Keratinocyte (primary cell): ENCODE results near the gene SMOC1. TPM values are rescaled to one million over a fixed set of nuclear protein-coding genes. Genes with fewer than 3 reads are reported as not detected.

Experiments used
- DNase-seq: peaks from one replicate; pipeline ENCODE4 v3.0.0-alpha.2; 2011; ENCODE audit warnings: low read depth, missing footprints, low spot score
- FAIRE-seq: peaks from 2 replicates; lab custom pipeline; 2011; peaks lifted over from hg19 to GRCh38; lab: Jason Lieb, UNC
- H2AFZ ChIP-seq: 2 replicates; pipeline ENCODE4 v1.6.0; 2012; ENCODE audit warnings: low read length, control low read depth, inconsistent platforms; ENCODE audit not compliant: control insufficient read depth
- H3K27ac ChIP-seq: 2 replicates; pipeline ENCODE4 v1.5.1; 2011; ENCODE audit warnings: low read length; ENCODE audit not compliant: control insufficient read depth, insufficient read depth
- H3K27me3 ChIP-seq: 3 replicates; pipeline ENCODE4 v1.6.0; 2011; ENCODE audit warnings: low read length; ENCODE audit not compliant: control insufficient read depth, insufficient read depth; ENCODE audit errors: extremely low read depth
- H3K36me3 ChIP-seq, 2 experiments: 2 replicates in 1 of 2; 3 replicates in 1 of 2; pipeline ENCODE4 v1.5.1; 2011; ENCODE audit warnings: low read length in 2 of 2, mild to moderate bottlenecking in 1 of 2; ENCODE audit not compliant: control insufficient read depth in 2 of 2, insufficient read depth in 2 of 2; ENCODE audit errors: extremely low read depth in 1 of 2
- H3K4me1 ChIP-seq: 3 replicates; pipeline ENCODE4 v1.5.1; 2011; ENCODE audit warnings: low read length; ENCODE audit not compliant: control insufficient read depth, insufficient read depth; ENCODE audit errors: extremely low read depth
- H3K4me2 ChIP-seq: 3 replicates; pipeline ENCODE4 v1.6.0; 2011; ENCODE audit warnings: low read depth, low read length; ENCODE audit not compliant: control insufficient read depth, insufficient read depth; ENCODE audit errors: extremely low read depth
- H3K4me3 ChIP-seq, 3 experiments: fragments of 200-600 bp in 1 of 3; sonication (generic) in 1 of 3; 2 replicates in 2 of 3; 3 replicates in 1 of 3; pipeline ENCODE4 v1.5.1; 2011 to 2016; ENCODE audit warnings: low read length in 3 of 3, mild to moderate bottlenecking in 3 of 3, control low read depth in 2 of 3, inconsistent platforms in 1 of 3, low read depth in 1 of 3, mixed read lengths in 1 of 3, mixed run types in 1 of 3, moderate library complexity in 1 of 3; ENCODE audit not compliant: control insufficient read depth in 2 of 3, insufficient read depth in 2 of 3; ENCODE audit errors: extremely low read depth in 1 of 3
- H3K79me2 ChIP-seq: 2 replicates; pipeline ENCODE4 v1.6.0; 2012; ENCODE audit warnings: low read length; ENCODE audit not compliant: control insufficient read depth, insufficient read depth
- H3K9ac ChIP-seq: 3 replicates; pipeline ENCODE4 v1.6.0; 2011; ENCODE audit warnings: low read length; ENCODE audit not compliant: control insufficient read depth, insufficient read depth; ENCODE audit errors: extremely low read depth
- H3K9me1 ChIP-seq: 3 replicates; pipeline ENCODE4 v1.6.0; 2011; ENCODE audit warnings: low read length; ENCODE audit not compliant: control insufficient read depth, insufficient read depth; ENCODE audit errors: extremely low read depth
- H3K9me3 ChIP-seq: 2 replicates; pipeline ENCODE4 v1.5.1; 2012; ENCODE audit warnings: low read depth, low read length; ENCODE audit not compliant: control insufficient read depth
- H4K20me1 ChIP-seq: 3 replicates; pipeline ENCODE4 v1.6.0; 2011; ENCODE audit warnings: low read length; ENCODE audit not compliant: control insufficient read depth, insufficient read depth; ENCODE audit errors: extremely low read depth
- EZH2 ChIP-seq: IDR thresholded peaks from one replicate; pipeline ENCODE4 v1.6.1; 2012; ENCODE audit warnings: inconsistent platforms, mild to moderate bottlenecking, low read length, moderate library complexity
- dilution Hi-C: fragments of 300-500 bp; cut with MboI; formaldehyde crosslinking; loops from one replicate; pipeline ENCODE4 v1.7.0; 2020; ENCODE audit warnings: low sequenced_read_pairs; ENCODE audit not compliant: extremely low pct_ligation_motif_present
- polyA plus RNA-seq, 5 experiments: library from polyadenylated mRNA; depleted of rRNA in 3 of 5; stranded (reverse) in 3 of 5; stranded (forward) in 1 of 5; unstranded in 1 of 5; fragments of >200 nt; gene quantifications; 1 replicate in 1 of 5; 2 replicates in 3 of 5; 3 replicates in 1 of 5; pipeline versions ENCODE4 v1.2.1 to v1.2.3, GENCODE V29; 2011 to 2012; ENCODE audit warnings: missing spikeins in 2 of 5, low read depth in 1 of 5, low replicate concordance in 1 of 5
- TF ChIP-seq, protein P1 (sequence below), 3 experiments: IDR thresholded peaks in 1 of 3; conservative IDR thresholded peaks in 1 of 3; optimal IDR thresholded peaks in 1 of 3; 2 replicates in 2 of 3; 3 replicates in 1 of 3; pipeline versions ENCODE3 to v1.5.1; 2011; ENCODE audit warnings: low read length in 3 of 3, mild to moderate bottlenecking in 3 of 3, moderate library complexity in 2 of 3, control low read depth in 1 of 3, inconsistent platforms in 1 of 3; ENCODE audit not compliant: insufficient read depth in 2 of 3; ENCODE audit errors: extremely low read depth in 1 of 3

Gene SMOC1
- polyA plus RNA-seq, 1 donor (not counting 4 experiments of a cell fraction or from before 2014, with no cell fraction given), result 6.0 TPM

- H3K4me3 ChIP-seq, result no peak overlapping the region
- dilution Hi-C loops, result no loop called here
- H3K79me2 ChIP-seq, result peaks cover 2% of the 10 kb centered on the region
- peaks cover 24% of the 10 kb centered on the region for H3K4me1 ChIP-seq
- no peaks in the 10 kb centered on the region for H3K36me3 ChIP-seq
- H3K27ac ChIP-seq, result no peak overlapping the region
- H2AFZ ChIP-seq, result no peak overlapping the region
- H3K9me3 ChIP-seq, result no peaks in the 10 kb centered on the region
- H3K27me3 ChIP-seq, result no peaks in the 10 kb centered on the region
- no peaks in the 10 kb centered on the region for H4K20me1 ChIP-seq
- DNase-seq (no peak), FAIRE-seq (no peak)
- no peak overlapping the region for H3K9ac ChIP-seq
- no peak for TF ChIP-seq EZH2
- TF ChIP-seq, protein P1, sequence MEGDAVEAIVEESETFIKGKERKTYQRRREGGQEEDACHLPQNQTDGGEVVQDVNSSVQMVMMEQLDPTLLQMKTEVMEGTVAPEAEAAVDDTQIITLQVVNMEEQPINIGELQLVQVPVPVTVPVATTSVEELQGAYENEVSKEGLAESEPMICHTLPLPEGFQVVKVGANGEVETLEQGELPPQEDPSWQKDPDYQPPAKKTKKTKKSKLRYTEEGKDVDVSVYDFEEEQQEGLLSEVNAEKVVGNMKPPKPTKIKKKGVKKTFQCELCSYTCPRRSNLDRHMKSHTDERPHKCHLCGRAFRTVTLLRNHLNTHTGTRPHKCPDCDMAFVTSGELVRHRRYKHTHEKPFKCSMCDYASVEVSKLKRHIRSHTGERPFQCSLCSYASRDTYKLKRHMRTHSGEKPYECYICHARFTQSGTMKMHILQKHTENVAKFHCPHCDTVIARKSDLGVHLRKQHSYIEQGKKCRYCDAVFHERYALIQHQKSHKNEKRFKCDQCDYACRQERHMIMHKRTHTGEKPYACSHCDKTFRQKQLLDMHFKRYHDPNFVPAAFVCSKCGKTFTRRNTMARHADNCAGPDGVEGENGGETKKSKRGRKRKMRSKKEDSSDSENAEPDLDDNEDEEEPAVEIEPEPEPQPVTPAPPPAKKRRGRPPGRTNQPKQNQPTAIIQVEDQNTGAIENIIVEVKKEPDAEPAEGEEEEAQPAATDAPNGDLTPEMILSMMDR (optimal IDR thresholded peaks at IDR 0.05 in 1 of 3, IDR thresholded peaks at IDR 0.05 in 1 of 3, conservative IDR thresholded peaks at IDR 0.05 in 1 of 3; ENCODE audit: extremely low read depth in 1 of 3, insufficient read depth in 2 of 3, low read length in 3 of 3), result peak in 1 of 3 experiments; percentile 13
- no peaks in the 10 kb centered on the region for H3K9me1 ChIP-seq
- no peak overlapping the region for H3K4me2 ChIP-seq
Measured at GRCh38 chr14:69891422-69891821, 12.2 kb downstream of the SMOC1 start.

DNA sequence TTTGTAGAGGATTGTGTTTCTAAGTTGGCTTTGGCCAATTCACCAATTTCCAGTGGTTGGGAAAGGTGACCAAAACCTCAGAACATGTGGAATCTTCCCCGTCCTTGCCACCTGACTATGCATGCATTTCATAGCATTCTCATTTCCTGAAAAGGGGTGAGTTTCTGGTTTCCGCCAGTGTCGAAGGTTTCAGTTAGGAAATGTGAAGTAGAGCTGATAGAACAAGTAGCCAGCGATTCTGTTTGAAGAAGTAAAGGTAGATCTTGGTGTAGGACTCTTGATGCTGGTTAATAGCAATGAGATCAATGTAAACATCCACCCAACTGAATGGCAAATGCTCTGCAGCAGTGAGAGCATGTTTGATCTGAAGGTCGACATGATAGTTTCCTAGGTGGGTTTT, 15.9 kb downstream of the SMOC1 start:
- DNase-seq (no peak), FAIRE-seq (no peak)
- H3K9me3 ChIP-seq, result no peaks in the 10 kb centered on the region
- H3K9me1 ChIP-seq, result no peaks in the 10 kb centered on the region
- dilution Hi-C loops, result no loop called here
- H3K79me2 ChIP-seq, result no peaks in the 10 kb centered on the region
- TF ChIP-seq EZH2, result no peak
- TF ChIP-seq, protein P1 (optimal IDR thresholded peaks at IDR 0.05 in 1 of 3, IDR thresholded peaks at IDR 0.05 in 1 of 3, conservative IDR thresholded peaks at IDR 0.05 in 1 of 3; ENCODE audit: extremely low read depth in 1 of 3, insufficient read depth in 2 of 3, low read length in 3 of 3), result no peak
- H2AFZ ChIP-seq, result no peak overlapping the region
- H3K27me3 ChIP-seq, result no peaks in the 10 kb centered on the region
- no peaks in the 10 kb centered on the region for H4K20me1 ChIP-seq
- H3K27ac ChIP-seq, result no peak overlapping the region
- no peak overlapping the region for H3K4me2 ChIP-seq
- no peak overlapping the region for H3K9ac ChIP-seq
- no peak overlapping the region for H3K4me3 ChIP-seq
- peaks cover 3% of the 10 kb centered on the region for H3K4me1 ChIP-seq
- no peaks in the 10 kb centered on the region for H3K36me3 ChIP-seq
